SK-N-SH treated with all-trans-retinoic acid at 6 μM for 48 hours (cell line): ENCODE results near the gene HAUS6.

Source experiments
- ATAC-seq: fragments of 200-7000 bp; cut with Tn5 transposase; 3 replicates; pipeline ENCODE4 v1.9.1; 2020; ENCODE audit warnings: mild to moderate bottlenecking, moderate library complexity
- ARNTL ChIP-seq: fragments of 450-650 bp; formaldehyde crosslinking; IDR thresholded peaks from 2 replicates; pipeline ENCODE4 v1.5.0; 2020; ENCODE audit warnings: low read depth, mild to moderate bottlenecking, moderate library complexity, borderline replicate concordance
- BACH2 ChIP-seq: fragments of 250-450 bp; sonication (Bioruptor Pico); IDR thresholded peaks from 2 replicates; pipeline ENCODE4 v1.9.0; 2021; ENCODE audit warnings: mild to moderate bottlenecking, borderline replicate concordance
- CREB5 ChIP-seq: fragments of 250-450 bp; sonication (Bioruptor Pico); IDR thresholded peaks from 2 replicates; pipeline ENCODE4 v1.5.1; 2020; ENCODE audit warnings: low read depth, mild to moderate bottlenecking, moderate library complexity
- CSRNP3 ChIP-seq: fragments of 250-450 bp; sonication (Bioruptor Pico); IDR thresholded peaks from 2 replicates; pipeline ENCODE4 v1.5.1; 2021; ENCODE audit warnings: mild to moderate bottlenecking, moderate library complexity
- ESRRG ChIP-seq: fragments of 250-450 bp; sonication (Bioruptor Pico); IDR thresholded peaks from 2 replicates; pipeline ENCODE4 v1.6.1; 2021; ENCODE audit warnings: mild to moderate bottlenecking
- GLIS3 ChIP-seq: fragments of 250-450 bp; sonication (Bioruptor Pico); IDR thresholded peaks from 2 replicates; pipeline ENCODE4 v1.5.0; 2020; ENCODE audit warnings: mild to moderate bottlenecking, moderate library complexity
- OSR1 ChIP-seq: fragments of 250-450 bp; sonication (Bioruptor Pico); IDR thresholded peaks from 2 replicates; pipeline ENCODE4 v1.8.0; 2022; ENCODE audit warnings: moderate library complexity, mild to moderate bottlenecking, inconsistent platforms
- PATZ1 ChIP-seq: fragments of 250-450 bp; sonication (Bioruptor Pico); IDR thresholded peaks from 2 replicates; pipeline ENCODE4 v1.8.0; 2020; ENCODE audit warnings: mild to moderate bottlenecking, moderate library complexity, borderline replicate concordance
- PPARA ChIP-seq: fragments of 250-450 bp; sonication (Bioruptor Pico); IDR thresholded peaks from 2 replicates; pipeline ENCODE4 v1.5.0; 2020; ENCODE audit warnings: mild to moderate bottlenecking, borderline replicate concordance
- RARB ChIP-seq: fragments of 250-450 bp; sonication (Bioruptor Pico); IDR thresholded peaks from 2 replicates; pipeline ENCODE4 v1.8.0; 2021; ENCODE audit warnings: mild to moderate bottlenecking, moderate library complexity
- SNAI2 ChIP-seq: fragments of 250-450 bp; sonication (Bioruptor Pico); IDR thresholded peaks from 2 replicates; pipeline ENCODE4 v1.5.0; 2020; ENCODE audit warnings: mild to moderate bottlenecking, moderate library complexity
- TOX ChIP-seq: fragments of 250-450 bp; sonication (Bioruptor Pico); IDR thresholded peaks from 2 replicates; pipeline ENCODE4 v1.8.0; 2021; ENCODE audit warnings: mild to moderate bottlenecking, moderate library complexity, borderline replicate concordance
- ZC3H10 ChIP-seq: fragments of 250-450 bp; sonication (Bioruptor Pico); IDR thresholded peaks from 2 replicates; pipeline ENCODE4 v1.5.1; 2021; ENCODE audit warnings: mild to moderate bottlenecking, moderate library complexity
- ZFP3 ChIP-seq: fragments of 250-450 bp; sonication (Bioruptor Pico); IDR thresholded peaks from 2 replicates; pipeline ENCODE4 v1.5.0; 2020; ENCODE audit warnings: mild to moderate bottlenecking, moderate library complexity
- ZFP30 ChIP-seq: fragments of 450-650 bp; formaldehyde crosslinking; IDR thresholded peaks from 2 replicates; pipeline ENCODE4 v1.5.0; 2022; ENCODE audit warnings: mild to moderate bottlenecking, moderate library complexity
- ZNF565 ChIP-seq: fragments of 450-650 bp; formaldehyde crosslinking; conservative IDR thresholded peaks from 2 replicates; pipeline ENCODE4 v1.5.0; 2020; ENCODE audit warnings: low read depth, mild to moderate bottlenecking, moderate library complexity
- ZNF70 ChIP-seq: fragments of 450-650 bp; formaldehyde crosslinking; IDR thresholded peaks from 2 replicates; pipeline ENCODE4 v1.5.0; 2020; ENCODE audit warnings: mild to moderate bottlenecking, moderate library complexity
- ZNF8 ChIP-seq: fragments of 450-650 bp; formaldehyde crosslinking; IDR thresholded peaks from 2 replicates; pipeline ENCODE4 v1.5.0; 2020; ENCODE audit warnings: mild to moderate bottlenecking, moderate library complexity
- TF ChIP-seq, protein P1 (sequence below): fragments of 250-450 bp; sonication (Bioruptor Pico); IDR thresholded peaks from 2 replicates; pipeline ENCODE4 v1.8.0; 2021; ENCODE audit warnings: low read depth, mild to moderate bottlenecking, moderate library complexity, borderline replicate concordance
- TF ChIP-seq, protein P2 (sequence below): fragments of 250-450 bp; sonication (Bioruptor Pico); IDR thresholded peaks from 2 replicates; pipeline ENCODE4 v1.5.0; 2020; ENCODE audit warnings: mild to moderate bottlenecking, moderate library complexity

Gene HAUS6

DNA sequence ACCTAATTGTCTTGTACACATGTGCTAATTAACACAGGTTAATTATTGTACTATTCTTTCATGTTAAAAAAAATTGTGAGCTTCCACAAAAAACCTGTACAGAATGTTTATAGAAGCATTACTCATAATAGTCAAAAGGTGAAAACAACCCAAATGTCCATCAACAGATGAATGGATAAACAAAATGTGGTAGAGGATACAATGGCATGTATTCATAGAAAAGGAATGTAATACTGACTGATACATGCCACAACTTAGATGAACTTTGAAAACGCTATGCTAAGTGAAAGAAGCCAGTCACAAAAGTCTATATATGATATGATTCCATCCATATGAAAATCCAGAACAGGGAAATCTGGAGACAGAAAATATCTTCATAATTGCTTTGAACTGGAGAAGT, 27.9 kb downstream of the HAUS6 start:
- no peak for ATAC-seq
- TF ChIP-seq CREB5: no peak
- TF ChIP-seq PATZ1 (CRISPR knock-in tag): no peak
- no peak for TF ChIP-seq ZNF70 (CRISPR knock-in tag)
- no peak for TF ChIP-seq ARNTL (CRISPR knock-in tag)
- TF ChIP-seq, protein P1, sequence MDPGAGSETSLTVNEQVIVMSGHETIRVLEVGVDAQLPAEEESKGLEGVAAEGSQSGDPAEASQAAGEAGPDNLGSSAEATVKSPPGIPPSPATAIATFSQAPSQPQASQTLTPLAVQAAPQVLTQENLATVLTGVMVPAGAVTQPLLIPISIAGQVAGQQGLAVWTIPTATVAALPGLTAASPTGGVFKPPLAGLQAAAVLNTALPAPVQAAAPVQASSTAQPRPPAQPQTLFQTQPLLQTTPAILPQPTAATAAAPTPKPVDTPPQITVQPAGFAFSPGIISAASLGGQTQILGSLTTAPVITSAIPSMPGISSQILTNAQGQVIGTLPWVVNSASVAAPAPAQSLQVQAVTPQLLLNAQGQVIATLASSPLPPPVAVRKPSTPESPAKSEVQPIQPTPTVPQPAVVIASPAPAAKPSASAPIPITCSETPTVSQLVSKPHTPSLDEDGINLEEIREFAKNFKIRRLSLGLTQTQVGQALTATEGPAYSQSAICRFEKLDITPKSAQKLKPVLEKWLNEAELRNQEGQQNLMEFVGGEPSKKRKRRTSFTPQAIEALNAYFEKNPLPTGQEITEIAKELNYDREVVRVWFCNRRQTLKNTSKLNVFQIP (CRISPR knock-in tag): no peak
- TF ChIP-seq BACH2 (CRISPR knock-in tag): no peak
- no peak for TF ChIP-seq ZFP3 (CRISPR knock-in tag)
- TF ChIP-seq, protein P2, sequence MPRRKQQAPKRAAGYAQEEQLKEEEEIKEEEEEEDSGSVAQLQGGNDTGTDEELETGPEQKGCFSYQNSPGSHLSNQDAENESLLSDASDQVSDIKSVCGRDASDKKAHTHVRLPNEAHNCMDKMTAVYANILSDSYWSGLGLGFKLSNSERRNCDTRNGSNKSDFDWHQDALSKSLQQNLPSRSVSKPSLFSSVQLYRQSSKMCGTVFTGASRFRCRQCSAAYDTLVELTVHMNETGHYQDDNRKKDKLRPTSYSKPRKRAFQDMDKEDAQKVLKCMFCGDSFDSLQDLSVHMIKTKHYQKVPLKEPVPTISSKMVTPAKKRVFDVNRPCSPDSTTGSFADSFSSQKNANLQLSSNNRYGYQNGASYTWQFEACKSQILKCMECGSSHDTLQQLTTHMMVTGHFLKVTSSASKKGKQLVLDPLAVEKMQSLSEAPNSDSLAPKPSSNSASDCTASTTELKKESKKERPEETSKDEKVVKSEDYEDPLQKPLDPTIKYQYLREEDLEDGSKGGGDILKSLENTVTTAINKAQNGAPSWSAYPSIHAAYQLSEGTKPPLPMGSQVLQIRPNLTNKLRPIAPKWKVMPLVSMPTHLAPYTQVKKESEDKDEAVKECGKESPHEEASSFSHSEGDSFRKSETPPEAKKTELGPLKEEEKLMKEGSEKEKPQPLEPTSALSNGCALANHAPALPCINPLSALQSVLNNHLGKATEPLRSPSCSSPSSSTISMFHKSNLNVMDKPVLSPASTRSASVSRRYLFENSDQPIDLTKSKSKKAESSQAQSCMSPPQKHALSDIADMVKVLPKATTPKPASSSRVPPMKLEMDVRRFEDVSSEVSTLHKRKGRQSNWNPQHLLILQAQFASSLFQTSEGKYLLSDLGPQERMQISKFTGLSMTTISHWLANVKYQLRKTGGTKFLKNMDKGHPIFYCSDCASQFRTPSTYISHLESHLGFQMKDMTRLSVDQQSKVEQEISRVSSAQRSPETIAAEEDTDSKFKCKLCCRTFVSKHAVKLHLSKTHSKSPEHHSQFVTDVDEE (CRISPR knock-in tag): no peak
- no peak for TF ChIP-seq ZNF8
- TF ChIP-seq CSRNP3 (CRISPR knock-in tag): no peak

DNA sequence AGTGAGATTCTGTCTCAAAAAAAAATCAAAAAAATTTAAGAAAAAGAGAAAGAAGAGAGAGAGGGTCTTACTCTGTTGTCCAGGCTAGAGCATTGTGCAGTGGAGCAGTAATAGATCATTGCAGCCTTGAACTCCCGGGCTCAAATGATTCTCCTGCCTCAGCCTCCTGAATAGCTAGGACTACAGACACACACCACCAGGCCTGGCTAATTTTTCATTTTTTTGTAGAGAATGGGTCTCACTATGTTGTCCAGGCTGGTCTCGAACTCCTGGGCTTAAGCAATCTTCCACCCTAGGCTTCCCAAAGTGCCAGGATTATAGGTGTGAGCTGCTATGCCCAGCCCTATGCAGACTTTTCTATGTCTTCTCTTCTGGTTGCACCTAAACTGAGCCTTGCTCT, 28.5 kb downstream of the HAUS6 start:
- no peak for ATAC-seq
- TF ChIP-seq SNAI2: no peak
- no peak for TF ChIP-seq PPARA
- TF ChIP-seq CREB5: no peak
- TF ChIP-seq ZC3H10 (CRISPR knock-in tag): no peak
- no peak for TF ChIP-seq ARNTL (CRISPR knock-in tag)
- no peak for TF ChIP-seq GLIS3 (CRISPR knock-in tag)
- no peak for TF ChIP-seq OSR1 (CRISPR knock-in tag)
- TF ChIP-seq, protein P2 (CRISPR knock-in tag): no peak
- TF ChIP-seq RARB: no peak

DNA sequence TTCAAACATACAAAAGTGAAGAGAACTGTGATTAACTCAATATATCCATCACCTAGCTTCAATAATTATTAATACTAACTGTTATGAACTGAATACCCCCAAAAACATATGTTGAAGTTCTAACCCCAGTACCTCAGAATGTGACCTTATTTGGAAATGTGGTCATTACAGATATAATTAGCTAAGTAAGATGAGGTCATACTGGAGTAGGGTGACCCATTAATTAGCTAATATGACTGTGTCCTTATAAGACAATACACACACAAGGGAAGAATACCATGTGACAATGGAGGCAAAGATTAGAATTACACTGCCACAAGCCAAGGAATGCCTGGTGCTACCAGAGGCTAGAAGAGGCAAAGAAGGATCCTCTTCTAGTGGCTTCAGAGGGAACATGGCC, 45.7 kb downstream of the HAUS6 start:
- TF ChIP-seq BACH2 (CRISPR knock-in tag) (no peak), ZNF70 (CRISPR knock-in tag) (no peak), ZNF565 (CRISPR knock-in tag) (no peak), RARB (no peak), ZFP30 (CRISPR knock-in tag) (no peak), OSR1 (CRISPR knock-in tag) (no peak), ESRRG (no peak), ZFP3 (CRISPR knock-in tag) (no peak), CREB5 (no peak), TOX (CRISPR knock-in tag) (no peak), PPARA (no peak)
- TF ChIP-seq, protein P1 (CRISPR knock-in tag): no peak
- no peak for ATAC-seq
